ENCODE results near the gene OR4A16. TPM values are rescaled to one million over a fixed set of nuclear protein-coding genes. Genes with fewer than 3 reads are reported as not detected.

The OR4A16 gene, protein sequence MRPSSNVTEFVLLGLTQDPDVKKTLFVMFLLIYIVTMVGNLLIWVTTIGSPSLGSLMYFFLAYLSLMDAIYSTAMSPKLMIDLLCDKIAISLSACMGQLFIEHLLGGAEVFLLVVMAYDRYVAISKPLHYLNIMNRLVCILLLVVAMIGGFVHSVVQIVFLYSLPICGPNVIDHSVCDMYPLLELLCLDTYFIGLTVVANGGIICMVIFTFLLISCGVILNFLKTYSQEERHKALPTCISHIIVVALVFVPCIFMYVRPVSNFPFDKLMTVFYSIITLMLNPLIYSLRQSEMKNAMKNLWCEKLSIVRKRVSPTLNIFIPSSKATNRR
- total RNA-seq (not detected), polyA plus RNA-seq (0.07 TPM)
- long read RNA-seq, donor 1: 0 reads
- long read RNA-seq, donor 2: 0 reads
- long read RNA-seq, donor 3: 0 reads
- long read RNA-seq, donor 4: 0 reads
- long read RNA-seq, donor 5: 0 reads
- long read RNA-seq, donor 6: 0 reads
- long read RNA-seq, donor 7: 0 reads
- long read RNA-seq, donor 8: 0 reads
- long read RNA-seq, donor 9: 0 reads
- long read RNA-seq, donor 10: 0 reads

DNA sequence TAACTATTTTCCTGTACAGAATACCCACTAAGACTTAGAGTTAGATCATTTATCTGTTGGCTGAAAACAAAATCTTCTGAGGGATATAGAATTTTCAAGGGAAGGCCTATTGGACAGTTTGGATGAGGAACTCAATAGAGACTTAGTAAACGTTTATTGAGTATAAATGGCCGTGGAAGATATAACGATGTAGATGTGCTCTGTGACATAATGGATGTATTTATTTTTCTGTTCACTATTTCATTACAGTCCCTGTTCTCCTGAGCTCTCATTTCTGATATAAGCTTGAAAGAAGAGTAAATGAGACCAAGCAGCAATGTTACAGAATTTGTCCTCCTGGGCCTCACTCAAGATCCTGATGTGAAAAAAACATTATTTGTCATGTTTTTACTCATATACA is at the start of gene OR4A16:
Gene OR4A16 (plus strand): TSS at position 301 of the 400 bp plus-strand sequence. CDS start 0 bp downstream, at position 301.
- Histone ChIP-seq H3K27ac (ENCODE audit: low read depth in 1 of 2, low read length in 1 of 2) (no peak within 1 kb of the TSS), H3K4me1 (ENCODE audit: control insufficient read depth in 2 of 2, insufficient read depth in 2 of 2, low read length in 2 of 2) (no peaks in the 10 kb centered on the region), H3K9me3 (ENCODE audit: control insufficient read depth in 2 of 2, insufficient read depth in 1 of 2, low read length in 1 of 2) (peaks cover 0 to 3% of the 10 kb centered on the region in 2 donors), H3K27me3 (ENCODE audit: control insufficient read depth in 2 of 2, insufficient read depth in 1 of 2, low read length in 1 of 2) (no peaks in the 10 kb centered on the region), H3K36me3 (ENCODE audit: control insufficient read depth in 2 of 2, insufficient read depth in 2 of 2, low read length in 1 of 2) (no peaks in the 10 kb centered on the region), H3K4me3 (ENCODE audit: low read length in 2 of 2) (no peak within 1 kb of the TSS)
- 87% methylated on average over 3 of the region's 3 CpGs for WGBS
- DNase-seq (ENCODE audit: low read depth in 6 of 9, low spot score in 9 of 9): no peak

GRCh38 chr11:55324500-55324899 is 18.5 kb upstream of the OR4A16 start:
- DNase-seq (ENCODE audit: low read depth in 6 of 9, low spot score in 9 of 9): no peak
- H3K4me1 ChIP-seq (ENCODE audit: control insufficient read depth in 2 of 2, insufficient read depth in 2 of 2, low read length in 2 of 2): no peaks in the 10 kb centered on the region
- no peak overlapping the region for H3K27ac ChIP-seq (ENCODE audit: low read depth in 1 of 2, low read length in 1 of 2)
- no peak overlapping the region for H3K4me3 ChIP-seq (ENCODE audit: low read length in 2 of 2)
- H3K27me3 ChIP-seq (ENCODE audit: control insufficient read depth in 2 of 2, insufficient read depth in 1 of 2, low read length in 1 of 2): no peaks in the 10 kb centered on the region
- no peaks in the 10 kb centered on the region for H3K9me3 ChIP-seq (ENCODE audit: control insufficient read depth in 2 of 2, insufficient read depth in 1 of 2, low read length in 1 of 2)
- 84% methylated on average over 1 of the region's 1 CpG for WGBS
- no peaks in the 10 kb centered on the region for H3K36me3 ChIP-seq (ENCODE audit: control insufficient read depth in 2 of 2, insufficient read depth in 2 of 2, low read length in 1 of 2)

DNA sequence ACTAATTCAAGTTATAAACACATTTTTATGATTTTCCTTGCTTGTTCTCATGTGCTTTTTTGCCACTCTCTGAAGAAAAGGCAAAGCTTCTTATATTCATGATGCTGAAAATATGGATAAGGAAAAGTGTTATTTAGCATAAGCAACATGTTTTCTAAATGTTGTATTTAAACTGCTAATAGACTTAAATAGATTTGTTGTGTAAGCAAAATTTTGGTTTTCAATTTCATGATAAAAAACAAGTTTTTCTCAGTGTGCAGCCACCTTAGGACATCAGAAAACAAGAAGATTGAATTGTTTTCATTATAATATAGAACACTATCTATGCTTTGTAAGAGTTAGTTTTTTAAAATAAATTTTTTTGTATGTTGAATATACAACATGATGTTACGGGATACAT is 2.3 kb downstream of the OR4A16 start:
- H3K4me3 ChIP-seq (ENCODE audit: low read length in 2 of 2): no peak overlapping the region
- H3K27me3 ChIP-seq (ENCODE audit: control insufficient read depth in 2 of 2, insufficient read depth in 1 of 2, low read length in 1 of 2): no peaks in the 10 kb centered on the region
- H3K9me3 ChIP-seq (ENCODE audit: control insufficient read depth in 2 of 2, insufficient read depth in 1 of 2, low read length in 1 of 2): peaks cover 0 to 9% of the 10 kb centered on the region in 2 donors
- no peaks in the 10 kb centered on the region for H3K4me1 ChIP-seq (ENCODE audit: control insufficient read depth in 2 of 2, insufficient read depth in 2 of 2, low read length in 2 of 2)
- H3K36me3 ChIP-seq (ENCODE audit: control insufficient read depth in 2 of 2, insufficient read depth in 2 of 2, low read length in 1 of 2): no peaks in the 10 kb centered on the region
- 97% methylated on average over 1 of the region's 1 CpG for WGBS
- DNase-seq (ENCODE audit: low read depth in 6 of 9, low spot score in 9 of 9): no peak
- H3K27ac ChIP-seq (ENCODE audit: low read depth in 1 of 2, low read length in 1 of 2): no peak overlapping the region

DNA sequence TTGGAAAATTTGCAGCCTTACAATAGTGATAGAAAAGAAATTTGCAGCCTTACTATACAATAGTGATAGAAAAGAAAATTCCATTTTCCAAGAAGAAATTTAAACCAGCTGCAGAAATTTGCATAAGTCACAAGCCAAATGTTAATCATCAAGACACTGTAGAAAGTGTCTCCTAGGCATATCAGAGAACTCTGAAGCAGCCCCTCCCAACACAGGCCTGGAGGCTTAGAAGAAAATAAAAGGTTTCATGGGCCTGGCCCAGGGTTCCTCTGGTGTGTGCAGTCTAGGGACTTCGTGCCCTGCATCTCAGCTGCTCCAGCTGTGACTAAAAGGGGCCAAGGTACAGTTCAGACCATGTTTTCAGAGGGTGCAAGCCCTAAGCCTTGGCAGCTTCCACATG is 6.0 kb downstream of the OR4A16 start:
- no peaks in the 10 kb centered on the region for H3K36me3 ChIP-seq (ENCODE audit: control insufficient read depth in 2 of 2, insufficient read depth in 2 of 2, low read length in 1 of 2)
- no peaks in the 10 kb centered on the region for H3K4me1 ChIP-seq (ENCODE audit: control insufficient read depth in 2 of 2, insufficient read depth in 2 of 2, low read length in 2 of 2)
- no peak for DNase-seq (ENCODE audit: low read depth in 6 of 9, low spot score in 9 of 9)
- peaks cover 0 to 9% of the 10 kb centered on the region in 2 donors for H3K9me3 ChIP-seq (ENCODE audit: control insufficient read depth in 2 of 2, insufficient read depth in 1 of 2, low read length in 1 of 2)
- H3K27me3 ChIP-seq (ENCODE audit: control insufficient read depth in 2 of 2, insufficient read depth in 1 of 2, low read length in 1 of 2): no peaks in the 10 kb centered on the region
- no peak overlapping the region for H3K4me3 ChIP-seq (ENCODE audit: low read length in 2 of 2)
- WGBS: 5% methylated on average over 1 of the region's 1 CpG
- H3K27ac ChIP-seq (ENCODE audit: low read depth in 1 of 2, low read length in 1 of 2): no peak overlapping the region

GRCh38 chr11:55357560-55358184 is 14.7 kb downstream of the OR4A16 start:
- Histone ChIP-seq H3K27me3 (ENCODE audit: control insufficient read depth in 2 of 2, insufficient read depth in 1 of 2, low read length in 1 of 2) (no peaks in the 10 kb centered on the region), H3K9me3 (ENCODE audit: control insufficient read depth in 2 of 2, insufficient read depth in 1 of 2, low read length in 1 of 2) (peaks cover 0 to 19% of the 10 kb centered on the region in 2 donors), H3K4me3 (ENCODE audit: low read length in 2 of 2) (no peak overlapping the region), H3K27ac (ENCODE audit: low read depth in 1 of 2, low read length in 1 of 2) (no peak overlapping the region), H3K4me1 (ENCODE audit: control insufficient read depth in 2 of 2, insufficient read depth in 2 of 2, low read length in 2 of 2) (no peaks in the 10 kb centered on the region), H3K36me3 (ENCODE audit: control insufficient read depth in 2 of 2, insufficient read depth in 2 of 2, low read length in 1 of 2) (no peaks in the 10 kb centered on the region)
- WGBS: 6% methylated on average over 1 of the region's 1 CpG
- DNase-seq (ENCODE audit: low read depth in 6 of 9, low spot score in 9 of 9): no peak

- no peak for DNase-seq (ENCODE audit: low read depth in 6 of 9, low spot score in 9 of 9)
- H3K4me1 ChIP-seq (ENCODE audit: control insufficient read depth in 2 of 2, insufficient read depth in 2 of 2, low read length in 2 of 2): no peaks in the 10 kb centered on the region
- WGBS: 67% methylated on average over 4 of the region's 4 CpGs
- no peak within 1 kb of the TSS for H3K27ac ChIP-seq (ENCODE audit: low read depth in 1 of 2, low read length in 1 of 2)
- no peaks in the 10 kb centered on the region for H3K36me3 ChIP-seq (ENCODE audit: control insufficient read depth in 2 of 2, insufficient read depth in 2 of 2, low read length in 1 of 2)
- H3K9me3 ChIP-seq (ENCODE audit: control insufficient read depth in 2 of 2, insufficient read depth in 1 of 2, low read length in 1 of 2): peaks cover 2 to 7% of the 10 kb centered on the region in 2 donors
- no peak within 1 kb of the TSS for H3K4me3 ChIP-seq (ENCODE audit: low read length in 2 of 2)
- no peaks in the 10 kb centered on the region for H3K27me3 ChIP-seq (ENCODE audit: control insufficient read depth in 2 of 2, insufficient read depth in 1 of 2, low read length in 1 of 2)
Measured at GRCh38 chr11:55367674-55368073, 24.7 kb downstream of the OR4A16 start, which contains the start of gene OR4A15. OR4A15 (plus strand) TSS chr11:55367974; CDS start chr11:55367974, 0 bp downstream.

Other genes with a start within 250 kb of the OR4A16 start
- gene TRIM48, start 81.0 kb upstream of the OR4A16 start, total RNA-seq: not detected
- 0.05 TPM for gene TRIM48, start 81.0 kb upstream of the OR4A16 start, polyA plus RNA-seq
- not detected for gene OR4A15, start 24.8 kb downstream of the OR4A16 start, total RNA-seq
- gene OR4A15, start 24.8 kb downstream of the OR4A16 start, polyA plus RNA-seq: not detected
- gene OR4C15, start 211.3 kb downstream of the OR4A16 start, total RNA-seq: not detected
- gene OR4C15, start 211.3 kb downstream of the OR4A16 start, polyA plus RNA-seq: not detected
- gene OR4C16, start 228.9 kb downstream of the OR4A16 start, total RNA-seq: not detected
- gene OR4C16, start 228.9 kb downstream of the OR4A16 start, polyA plus RNA-seq: not detected